GM23338 (cell line): ENCODE measurements around the gene TAF4. TPM values are rescaled to one million over a fixed set of nuclear protein-coding genes. Genes with fewer than 3 reads are reported as not detected.

ENCODE experiments used
- ATAC-seq: fragments of 200-7000 bp; cut with Tn5 transposase; 3 replicates; pipeline ENCODE4 v1.9.1; 2020
- DNase-seq: peaks from one replicate; pipeline ENCODE4 v3.0.0-alpha.2; 2015; ENCODE audit warnings: low spot score
- H2AFZ ChIP-seq: fragments of 200-600 bp; sonication (generic); 2 replicates; pipeline ENCODE4 v1.8.0; 2016; ENCODE audit warnings: antibody characterized with exemption, mild to moderate bottlenecking, moderate library complexity
- H3F3A ChIP-seq: fragments of 200-600 bp; sonication (generic); replicated peaks from 2 replicates; pipeline ENCODE4 v1.8.0; 2017; ENCODE audit warnings: antibody characterized with exemption, mixed run types, low read depth
- H3K27ac ChIP-seq: fragments of 200-600 bp; sonication (generic); 2 replicates; pipeline ENCODE4 v1.6.1; 2016; ENCODE audit warnings: low read depth
- H3K27me3 ChIP-seq: fragments of 200-600 bp; sonication (generic); 2 replicates; pipeline ENCODE4 v1.8.0; 2016; ENCODE audit warnings: mild to moderate bottlenecking, mixed run types, moderate library complexity; ENCODE audit not compliant: insufficient read depth
- H3K36me3 ChIP-seq: fragments of 200-600 bp; sonication (generic); 2 replicates; pipeline ENCODE4 v1.8.0; 2016; ENCODE audit warnings: mild to moderate bottlenecking; ENCODE audit not compliant: insufficient read depth
- H3K4me1 ChIP-seq: fragments of 200-600 bp; sonication (generic); 2 replicates; pipeline ENCODE4 v1.8.0; 2016; ENCODE audit warnings: mild to moderate bottlenecking, moderate library complexity; ENCODE audit not compliant: insufficient read depth
- H3K4me2 ChIP-seq: fragments of 200-600 bp; sonication (generic); 2 replicates; pipeline ENCODE4 v1.7.1; 2017; ENCODE audit warnings: mixed run types
- H3K4me3 ChIP-seq: fragments of 200-600 bp; sonication (generic); 2 replicates; pipeline ENCODE4 v1.6.1; 2016; ENCODE audit warnings: mixed run types
- H3K79me2 ChIP-seq: fragments of 200-600 bp; sonication (generic); replicated peaks from 2 replicates; pipeline ENCODE4 v1.8.0; 2017; ENCODE audit warnings: mild to moderate bottlenecking; ENCODE audit not compliant: insufficient read depth
- H3K9me2 ChIP-seq: fragments of 200-600 bp; sonication (generic); 2 replicates; pipeline ENCODE4 v1.8.0; 2017; ENCODE audit not compliant: insufficient read depth
- H4K20me1 ChIP-seq: fragments of 200-600 bp; sonication (generic); replicated peaks from 2 replicates; pipeline ENCODE4 v1.8.0; 2017; ENCODE audit warnings: mild to moderate bottlenecking; ENCODE audit not compliant: insufficient read depth
- H3K27ac Mint-ChIP-seq: 2 replicates; pipeline ENCODE4 v1.8.0; 2020; ENCODE audit warnings: inconsistent platforms, mild to moderate bottlenecking, moderate library complexity, mixed read lengths
- H3K27me3 Mint-ChIP-seq: 3 replicates; pipeline ENCODE4 v1.8.0; 2022; ENCODE audit warnings: low read depth, mild to moderate bottlenecking, moderate library complexity, mixed read lengths, inconsistent platforms; ENCODE audit not compliant: insufficient read depth, poor library complexity
- H3K36me3 Mint-ChIP-seq: 3 replicates; pipeline ENCODE4 v1.8.0; 2021; ENCODE audit warnings: low read depth, mild to moderate bottlenecking, inconsistent platforms, moderate library complexity, mixed read lengths
- H3K4me1 Mint-ChIP-seq: 3 replicates; pipeline ENCODE4 v1.8.0; 2020; ENCODE audit warnings: mild to moderate bottlenecking, inconsistent platforms, mixed read lengths
- H3K4me3 Mint-ChIP-seq: 3 replicates; pipeline ENCODE4 v1.8.0; 2021; ENCODE audit warnings: moderate library complexity, mild to moderate bottlenecking, inconsistent platforms, mixed read lengths
- H3K9me3 Mint-ChIP-seq: 3 replicates; pipeline ENCODE4 v1.8.0; 2020; ENCODE audit warnings: moderate library complexity, mild to moderate bottlenecking, inconsistent platforms, mixed read lengths
- CREB1 ChIP-seq: fragments of 250-450 bp; sonication (Bioruptor Pico); IDR thresholded peaks from 2 replicates; pipeline ENCODE4 v1.5.0; 2020; ENCODE audit warnings: low read depth, mild to moderate bottlenecking, moderate library complexity
- CTCF ChIP-seq, 2 experiments: fragments of 200-600 bp in 1 of 2; sonication (generic) in 1 of 2; conservative IDR thresholded peaks; 2 replicates each; pipeline versions ENCODE4 v1.5.1 to v1.6.1; 2016 to 2017; ENCODE audit warnings: antibody characterized with exemption in 2 of 2, low read depth in 2 of 2, mild to moderate bottlenecking in 2 of 2, moderate library complexity in 1 of 2
- EZH2 ChIP-seq: fragments of 200-600 bp; sonication (generic); IDR thresholded peaks from one replicate; pipeline ENCODE4 v1.8.0; 2017; ENCODE audit warnings: antibody characterized with exemption, mild to moderate bottlenecking, low read depth; ENCODE audit not compliant: unreplicated experiment
- EZH2phosphoT487 ChIP-seq: fragments of 200-600 bp; sonication (generic); IDR thresholded peaks from one replicate; pipeline ENCODE4 v1.8.1; 2018; ENCODE audit warnings: antibody characterized with exemption; ENCODE audit not compliant: unreplicated experiment
- JUNB ChIP-seq: IDR thresholded peaks from one replicate; pipeline ENCODE4 v1.6.1; 2016; ENCODE audit warnings: antibody characterized with exemption; ENCODE audit not compliant: unreplicated experiment
- NANOG ChIP-seq: IDR thresholded peaks from 2 replicates; pipeline ENCODE4 v1.6.1; 2016; ENCODE audit warnings: antibody characterized with exemption, borderline replicate concordance
- STAT1 ChIP-seq: IDR thresholded peaks from one replicate; pipeline ENCODE4 v1.6.1; 2016; ENCODE audit warnings: antibody characterized with exemption; ENCODE audit not compliant: unreplicated experiment
- ZNF114 ChIP-seq: fragments of 250-450 bp; sonication (Bioruptor Pico); IDR thresholded peaks from 2 replicates; pipeline ENCODE4 v1.5.0; 2020; ENCODE audit warnings: mild to moderate bottlenecking, moderate library complexity
- ZNF331 ChIP-seq: fragments of 250-450 bp; sonication (Bioruptor Pico); IDR thresholded peaks from 2 replicates; pipeline ENCODE4 v1.5.0; 2020; ENCODE audit warnings: low read depth, mild to moderate bottlenecking, moderate library complexity
- ZNF462 ChIP-seq: fragments of 250-450 bp; sonication (Bioruptor Pico); IDR thresholded peaks from 2 replicates; pipeline ENCODE4 v1.5.0; 2020; ENCODE audit warnings: mild to moderate bottlenecking, moderate library complexity
- polyA plus RNA-seq: library from polyadenylated mRNA; unstranded; fragments of >200 nt; fragmentation: Nextera tagmentation; extraction: Ambion mirVana; gene quantifications from 2 replicates; pipeline ENCODE4 v1.2.1, GENCODE V29; 2016
- total RNA-seq: library from RNA; depleted of rRNA; stranded (reverse); fragments of >200 nt; shearing (Covaris generic); gene quantifications from 2 replicates; pipeline ENCODE4 v1.2.3, GENCODE V29; 2014
- TF ChIP-seq, protein P1 (sequence below): IDR thresholded peaks from 2 replicates; pipeline ENCODE4 v1.6.1; 2016; ENCODE audit warnings: antibody characterized with exemption

The TAF4 gene
- total and polyA plus RNA-seq, 2 experiments from 2014 or later: 7.2 to 60.0 TPM

GRCh38 chr20:62096421-62097380, 31.0 kb upstream of the TAF4 start:
- no peaks in the 10 kb centered on the region; the same call in 2 of the 3 replicates for H3K36me3 Mint-ChIP-seq
- H3K4me1 Mint-ChIP-seq: no peaks in the 10 kb centered on the region; the same call in 2 of the 3 replicates
- no peak overlapping the region for H3K4me2 ChIP-seq
- ATAC-seq (no peak), DNase-seq (no peak)
- no peaks in the 10 kb centered on the region for H3K79me2 ChIP-seq
- TF ChIP-seq, protein P1, sequence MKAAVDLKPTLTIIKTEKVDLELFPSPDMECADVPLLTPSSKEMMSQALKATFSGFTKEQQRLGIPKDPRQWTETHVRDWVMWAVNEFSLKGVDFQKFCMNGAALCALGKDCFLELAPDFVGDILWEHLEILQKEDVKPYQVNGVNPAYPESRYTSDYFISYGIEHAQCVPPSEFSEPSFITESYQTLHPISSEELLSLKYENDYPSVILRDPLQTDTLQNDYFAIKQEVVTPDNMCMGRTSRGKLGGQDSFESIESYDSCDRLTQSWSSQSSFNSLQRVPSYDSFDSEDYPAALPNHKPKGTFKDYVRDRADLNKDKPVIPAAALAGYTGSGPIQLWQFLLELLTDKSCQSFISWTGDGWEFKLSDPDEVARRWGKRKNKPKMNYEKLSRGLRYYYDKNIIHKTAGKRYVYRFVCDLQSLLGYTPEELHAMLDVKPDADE: no peak
- TF ChIP-seq NANOG (no peak), EZH2phosphoT487 (no peak), JUNB (no peak), EZH2 (no peak), CREB1 (CRISPR knock-in tag) (no peak), ZNF114 (CRISPR knock-in tag) (no peak), ZNF331 (no peak)
- H3K27ac ChIP-seq: no peak overlapping the region
- no peaks in the 10 kb centered on the region for H3F3A ChIP-seq
- peaks cover 10% of the 10 kb centered on the region for H3K27me3 Mint-ChIP-seq
- no peaks in the 10 kb centered on the region; the same call in 2 of the 3 replicates for H3K9me3 Mint-ChIP-seq
- no peaks in the 10 kb centered on the region for H3K9me2 ChIP-seq
- H3K27me3 ChIP-seq: no peaks in the 10 kb centered on the region
- H3K36me3 ChIP-seq: no peaks in the 10 kb centered on the region
- H3K27ac Mint-ChIP-seq: no peak overlapping the region
- no peaks in the 10 kb centered on the region for H4K20me1 ChIP-seq
- no peak overlapping the region for H3K4me3 ChIP-seq
- H2AFZ ChIP-seq: no peak overlapping the region
- H3K4me1 ChIP-seq: no peaks in the 10 kb centered on the region
- no peak overlapping the region for H3K4me3 Mint-ChIP-seq

- Histone ChIP-seq H3K4me3 (no peak overlapping the region), H3K79me2 (no peaks in the 10 kb centered on the region), H2AFZ (no peak overlapping the region), H3K36me3 (no peaks in the 10 kb centered on the region), H3K9me2 (no peaks in the 10 kb centered on the region), H3K27me3 (no peaks in the 10 kb centered on the region), H3K4me2 (no peak overlapping the region), H3K27ac (no peak overlapping the region), H3K4me1 (no peaks in the 10 kb centered on the region), H3F3A (no peaks in the 10 kb centered on the region), H4K20me1 (no peaks in the 10 kb centered on the region)
- no peak overlapping the region for H3K4me3 Mint-ChIP-seq
- H3K27ac Mint-ChIP-seq: no peak overlapping the region
- H3K36me3 Mint-ChIP-seq: no peaks in the 10 kb centered on the region; the same call in 2 of the 3 replicates
- H3K4me1 Mint-ChIP-seq: no peaks in the 10 kb centered on the region
- DNase-seq (no peak), ATAC-seq (no peak)
- no peaks in the 10 kb centered on the region for H3K9me3 Mint-ChIP-seq
- H3K27me3 Mint-ChIP-seq: peaks cover 5% of the 10 kb centered on the region
- no peak for TF ChIP-seq EZH2
- TF ChIP-seq ZNF114 (CRISPR knock-in tag): no peak
- TF ChIP-seq CTCF (conservative IDR thresholded peaks at IDR 0.05; ENCODE audit: low read depth in 2 of 2): no peak
- no peak for TF ChIP-seq ZNF462 (CRISPR knock-in tag)
- no peak for TF ChIP-seq CREB1 (CRISPR knock-in tag)
- TF ChIP-seq STAT1: no peak
- TF ChIP-seq NANOG: no peak
Measured at GRCh38 chr20:62089393-62089792, 23.7 kb upstream of the TAF4 start.
